HG03457 (cell line): ENCODE results near the gene CCPG1.
A peak's percentile ranks its signal among the peaks of the same experiment; 100 is the strongest.
"Not testable (repeated sequence)": the region's sequence is repeated elsewhere in the genome, so short reads cannot be mapped to it uniquely, and the experiment has no call there.

ENCODE experiments used
- ATAC-seq: cut with Tn5 transposase; IDR thresholded peaks from one replicate; pipeline ENCODE4 v1.9.1; 2021; ENCODE audit warnings: moderate number of reproducible peaks; ENCODE audit not compliant: unreplicated experiment

Gene CCPG1

GRCh38 chr15:55408012-55408928 lies at the start of gene CCPG1, which contains the start of gene PIERCE2:
Gene CCPG1, minus strand, starts transcription at chr15:55408359. Its CDS starts 18,935 bp downstream, at chr15:55389424.
Gene PIERCE2, plus strand, starts transcription at chr15:55408495. Its CDS starts 274 bp downstream, at chr15:55408769.
- peak; percentile 95 for ATAC-seq

GRCh38 chr15:55457401-55458022 lies 49.4 kb upstream of the CCPG1 start:
- ATAC-seq = no peak

- not testable (repeated sequence) for ATAC-seq
Measured at GRCh38 chr15:55447030-55447394, 38.9 kb upstream of the CCPG1 start.

- not testable (repeated sequence) for ATAC-seq
Measured at GRCh38 chr15:55446379-55447029, 38.3 kb upstream of the CCPG1 start.

- not testable (repeated sequence) for ATAC-seq
Measured at GRCh38 chr15:55445936-55446335, 37.8 kb upstream of the CCPG1 start.

- not testable (repeated sequence) for ATAC-seq
Measured at GRCh38 chr15:55443141-55443540, 35.0 kb upstream of the CCPG1 start.

GRCh38 chr15:55434989-55435825 lies 27.0 kb upstream of the CCPG1 start:
- ATAC-seq = no peak

GRCh38 chr15:55422089-55422488 lies 13.9 kb upstream of the CCPG1 start:
- ATAC-seq = no peak

- no peak for ATAC-seq
Measured at GRCh38 chr15:55420171-55420866, 12.2 kb upstream of the CCPG1 start.

- ATAC-seq = not testable (repeated sequence)
Measured at GRCh38 chr15:55417678-55418077, 9.5 kb upstream of the CCPG1 start.

- ATAC-seq = not testable (repeated sequence)
Measured at GRCh38 chr15:55408976-55409375, 817 bp upstream of the CCPG1 start.

- ATAC-seq = no peak
Measured at GRCh38 chr15:55407498-55408011, 604 bp downstream of the CCPG1 start.

GRCh38 chr15:55403531-55403930 lies 4.6 kb downstream of the CCPG1 start:
- no peak for ATAC-seq

- ATAC-seq = no peak
Measured at GRCh38 chr15:55402707-55403106, 5.5 kb downstream of the CCPG1 start.

- no peak for ATAC-seq
Measured at GRCh38 chr15:55401786-55402246, 6.3 kb downstream of the CCPG1 start.

GRCh38 chr15:55400050-55400449 lies 8.1 kb downstream of the CCPG1 start:
- not testable (repeated sequence) for ATAC-seq

GRCh38 chr15:55398243-55398642 lies 9.9 kb downstream of the CCPG1 start:
- no peak for ATAC-seq

GRCh38 chr15:55394694-55395093 lies 13.5 kb downstream of the CCPG1 start:
- ATAC-seq = no peak

GRCh38 chr15:55389264-55389607 lies 18.9 kb downstream of the CCPG1 start:
- ATAC-seq = no peak

- no peak for ATAC-seq
Measured at GRCh38 chr15:55387027-55387426, 21.1 kb downstream of the CCPG1 start.
